Panc1 (cell line): ENCODE measurements around the gene IFT52.

Experiments
- CTCF ChIP-seq: fragments of 450-650 bp; IDR thresholded peaks from 2 replicates; pipeline ENCODE4 v1.5.1; 2017; ENCODE audit warnings: mild to moderate bottlenecking
- POLR2AphosphoS5 ChIP-seq: IDR thresholded peaks from 2 replicates; pipeline ENCODE4 v1.6.1; 2012; ENCODE audit warnings: mild to moderate bottlenecking, low read depth, low read length, moderate library complexity
- REST ChIP-seq, 2 experiments: IDR thresholded peaks; 2 replicates each; pipeline ENCODE4 v1.6.1; 2011 to 2012; ENCODE audit warnings: low read depth in 2 of 2, control low read depth in 1 of 2, low read length in 1 of 2, mild to moderate bottlenecking in 1 of 2, moderate library complexity in 1 of 2; ENCODE audit not compliant: insufficient read depth in 1 of 2
- SIN3A ChIP-seq: IDR thresholded peaks from 2 replicates; pipeline ENCODE4 v1.6.1; 2012; ENCODE audit warnings: low read depth, mild to moderate bottlenecking, low read length, moderate library complexity, borderline replicate concordance; ENCODE audit not compliant: insufficient read depth
- TCF7L2 ChIP-seq: IDR thresholded peaks from 2 replicates; pipeline ENCODE4 v1.6.1; 2011; ENCODE audit warnings: mild to moderate bottlenecking, low read depth, low read length, inconsistent platforms

- no peak for TF ChIP-seq REST (IDR thresholded peaks at IDR 0.05; ENCODE audit: insufficient read depth in 1 of 2, low read depth in 2 of 2, low read length in 1 of 2)
- no peak for TF ChIP-seq CTCF
- TF ChIP-seq POLR2AphosphoS5 = no peak
- TF ChIP-seq SIN3A = no peak
- TF ChIP-seq TCF7L2 = no peak
These were observed 46.2 kb upstream of the IFT52 start for GRCh38 chr20:43544501-43544900.
